HEK293 (cell line): ENCODE results near the gene IRX4.

Experiments used
- ATF2 ChIP-seq: fragments of 450-650 bp; formaldehyde crosslinking; IDR thresholded peaks from 2 replicates; pipeline ENCODE4 v1.5.1; 2016; ENCODE audit warnings: missing biosample characterization, missing genetic modification characterization, low read depth
- FEZF1 ChIP-seq: fragments of 450-650 bp; formaldehyde crosslinking; IDR thresholded peaks from 2 replicates; pipeline ENCODE4 v1.5.1; 2016; ENCODE audit warnings: missing biosample characterization, missing genetic modification characterization
- GLIS1 ChIP-seq: fragments of 450-650 bp; formaldehyde crosslinking; IDR thresholded peaks from 2 replicates; pipeline ENCODE4 v1.5.1; 2016; ENCODE audit warnings: missing biosample characterization, missing genetic modification characterization
- MEIS1 ChIP-seq: sonication (generic); formaldehyde crosslinking; IDR thresholded peaks from 2 replicates; pipeline ENCODE4 v1.8.1; 2022; ENCODE audit warnings: missing genetic modification reagents, mild to moderate bottlenecking, borderline replicate concordance
- MZF1 ChIP-seq: fragments of 450-650 bp; formaldehyde crosslinking; IDR thresholded peaks from 2 replicates; pipeline ENCODE4 v1.5.1; 2017; ENCODE audit warnings: missing biosample characterization, missing genetic modification characterization, borderline replicate concordance
- OVOL3 ChIP-seq: fragments of 450-650 bp; formaldehyde crosslinking; IDR thresholded peaks from 2 replicates; pipeline ENCODE4 v1.5.1; 2016; ENCODE audit warnings: missing biosample characterization, missing genetic modification characterization
- PRDM1 ChIP-seq: fragments of 450-650 bp; formaldehyde crosslinking; IDR thresholded peaks from 2 replicates; pipeline ENCODE4; 2016; ENCODE audit warnings: missing biosample characterization, missing genetic modification characterization
- REPIN1 ChIP-seq: fragments of 450-650 bp; formaldehyde crosslinking; IDR thresholded peaks from 2 replicates; pipeline ENCODE4 v1.5.1; 2017; ENCODE audit warnings: missing biosample characterization, missing genetic modification characterization, low read depth
- SCRT2 ChIP-seq: fragments of 450-650 bp; formaldehyde crosslinking; IDR thresholded peaks from 2 replicates; pipeline ENCODE4 v1.5.1; 2016; ENCODE audit warnings: missing biosample characterization, missing genetic modification characterization
- ZBTB21 ChIP-seq: fragments of 450-650 bp; formaldehyde crosslinking; IDR thresholded peaks from 2 replicates; pipeline ENCODE4 v1.5.1; 2017; ENCODE audit warnings: missing biosample characterization, missing genetic modification characterization
- ZBTB48 ChIP-seq: fragments of 450-650 bp; formaldehyde crosslinking; IDR thresholded peaks from 2 replicates; pipeline ENCODE4 v1.5.1; 2016; ENCODE audit warnings: missing biosample characterization, missing genetic modification characterization
- ZBTB49 ChIP-seq: fragments of 450-650 bp; formaldehyde crosslinking; IDR thresholded peaks from 2 replicates; pipeline ENCODE4 v1.5.1; 2016; ENCODE audit warnings: missing biosample characterization, missing genetic modification characterization, low read depth
- ZBTB8A ChIP-seq: fragments of 450-650 bp; formaldehyde crosslinking; IDR thresholded peaks from 2 replicates; pipeline ENCODE4 v1.5.1; 2016; ENCODE audit warnings: missing biosample characterization, missing genetic modification characterization
- ZNF214 ChIP-seq: fragments of 450-650 bp; formaldehyde crosslinking; IDR thresholded peaks from 2 replicates; pipeline ENCODE4 v1.5.1; 2017; ENCODE audit warnings: missing biosample characterization, mild to moderate bottlenecking, missing genetic modification characterization, borderline replicate concordance
- ZNF24 ChIP-seq: fragments of 450-650 bp; formaldehyde crosslinking; IDR thresholded peaks from 2 replicates; pipeline ENCODE4 v1.5.1; 2016; ENCODE audit warnings: missing biosample characterization, missing genetic modification characterization
- ZNF354C ChIP-seq: fragments of 450-650 bp; formaldehyde crosslinking; IDR thresholded peaks from 2 replicates; pipeline ENCODE4 v1.5.1; 2016; ENCODE audit warnings: missing biosample characterization, missing genetic modification characterization, low read depth, borderline replicate concordance
- ZNF362 ChIP-seq: fragments of 450-650 bp; formaldehyde crosslinking; IDR thresholded peaks from 2 replicates; pipeline ENCODE4 v1.5.1; 2016; ENCODE audit warnings: missing biosample characterization, missing genetic modification characterization
- ZNF391 ChIP-seq: fragments of 450-650 bp; formaldehyde crosslinking; IDR thresholded peaks from 2 replicates; pipeline ENCODE4 v1.5.1; 2016; ENCODE audit warnings: low read depth, missing biosample characterization, missing genetic modification characterization, borderline replicate concordance
- ZNF416 ChIP-seq: fragments of 450-650 bp; formaldehyde crosslinking; IDR thresholded peaks from 2 replicates; pipeline ENCODE4 v1.5.1; 2016; ENCODE audit warnings: missing biosample characterization, missing genetic modification characterization
- ZNF510 ChIP-seq: fragments of 450-650 bp; formaldehyde crosslinking; IDR thresholded peaks from 2 replicates; pipeline ENCODE4 v1.5.1; 2018; ENCODE audit warnings: mild to moderate bottlenecking, missing genetic modification characterization, missing biosample characterization; ENCODE audit not compliant: insufficient replicate concordance
- ZNF548 ChIP-seq: fragments of 450-650 bp; formaldehyde crosslinking; IDR thresholded peaks from 2 replicates; pipeline ENCODE4 v1.5.1; 2016; ENCODE audit warnings: missing biosample characterization, missing genetic modification characterization
- ZNF660 ChIP-seq: fragments of 450-650 bp; IDR thresholded peaks from 2 replicates; pipeline ENCODE4 v1.5.1; 2018; ENCODE audit warnings: missing biosample characterization, mild to moderate bottlenecking, missing genetic modification characterization
- ZNF704 ChIP-seq: fragments of 450-650 bp; formaldehyde crosslinking; IDR thresholded peaks from 2 replicates; pipeline ENCODE4 v1.5.1; 2016; ENCODE audit warnings: missing biosample characterization, missing genetic modification characterization
- ZNF768 ChIP-seq: fragments of 450-650 bp; formaldehyde crosslinking; IDR thresholded peaks from 2 replicates; pipeline ENCODE4 v1.5.1; 2018; ENCODE audit warnings: missing biosample characterization, mild to moderate bottlenecking, missing genetic modification characterization
- TF ChIP-seq, protein P1 (sequence below): fragments of 450-650 bp; IDR thresholded peaks from 2 replicates; pipeline ENCODE4 v1.5.1; 2018; ENCODE audit warnings: missing biosample characterization, missing genetic modification characterization
- TF ChIP-seq, protein P2 (sequence below): fragments of 450-650 bp; formaldehyde crosslinking; IDR thresholded peaks from 2 replicates; pipeline ENCODE4 v1.5.1; 2016; ENCODE audit warnings: missing biosample characterization, missing genetic modification characterization
- TF ChIP-seq, protein P3 (sequence below): fragments of 450-650 bp; formaldehyde crosslinking; IDR thresholded peaks from 2 replicates; pipeline ENCODE4 v1.5.1; 2016; ENCODE audit warnings: missing biosample characterization, missing genetic modification characterization, borderline replicate concordance

Gene IRX4

DNA sequence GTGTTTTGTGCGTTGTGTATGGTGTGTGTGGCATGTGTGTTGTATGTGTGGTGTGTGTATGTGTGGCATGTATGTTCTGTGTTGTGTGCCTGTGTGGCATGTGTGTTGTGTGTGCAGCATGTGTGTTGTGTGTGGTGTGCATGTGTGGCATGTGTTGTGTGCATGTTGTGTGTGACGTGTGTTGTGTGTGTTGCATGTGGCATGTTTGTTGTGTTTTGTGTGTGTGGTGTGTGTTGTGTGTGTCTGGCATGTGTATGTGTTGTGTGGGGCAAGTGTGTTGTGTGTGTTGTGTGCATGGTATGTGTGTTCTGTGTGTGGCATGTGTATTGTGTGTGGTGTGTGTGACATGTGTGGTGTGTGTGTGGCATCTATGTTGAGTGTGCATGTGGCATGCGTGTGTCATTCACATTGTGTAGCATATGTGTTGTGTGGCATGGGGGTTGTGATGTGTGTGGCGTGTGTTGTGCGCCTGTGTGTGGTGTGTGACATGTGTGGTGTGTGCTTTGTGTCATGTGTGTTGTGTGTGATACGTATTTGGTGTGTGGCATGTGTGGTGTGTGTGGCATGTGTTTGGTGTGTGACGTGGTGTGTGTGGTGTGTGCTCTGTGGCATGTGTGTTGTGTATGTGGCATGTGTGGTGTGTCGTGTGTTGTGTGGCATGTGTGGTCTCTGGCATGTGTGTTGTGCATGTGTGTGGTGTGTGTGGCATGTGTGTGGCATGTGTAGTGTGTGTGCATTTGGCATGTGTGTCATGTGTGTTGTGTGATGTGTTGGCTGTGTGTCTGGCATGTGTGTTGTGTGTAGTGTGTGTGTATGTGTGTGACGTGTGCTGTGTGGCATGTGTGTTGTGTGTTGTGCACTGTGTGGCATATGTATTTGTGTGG is 46.6 kb upstream of the IRX4 start (continued):
- TF ChIP-seq MZF1 (tag by site-specific recombination) (no peak), MEIS1 (CRISPR knock-in tag) (no peak), ZNF660 (tag by site-specific recombination) (no peak), ZNF768 (tag by site-specific recombination) (no peak), ZNF391 (tag by site-specific recombination) (no peak), ZNF548 (tag by site-specific recombination) (no peak), PRDM1 (no peak), ZNF362 (tag by site-specific recombination) (no peak), ZNF354C (tag by site-specific recombination) (0 out of 2 replicates have a peak, but pooled peaks have one; percentile 61), ATF2 (tag by site-specific recombination) (no peak), FEZF1 (no peak), OVOL3 (tag by site-specific recombination) (peak; percentile 24; the same call in 1 of the 2 replicates), ZBTB21 (no peak), ZBTB8A (no peak), ZNF416 (tag by site-specific recombination) (no peak), ZBTB48 (tag by site-specific recombination) (peak; percentile 70; the same call in 1 of the 2 replicates), ZNF704 (tag by site-specific recombination) (peak; percentile 47; the same call in 1 of the 2 replicates), ZNF510 (no peak), GLIS1 (tag by site-specific recombination) (no peak), ZNF214 (tag by site-specific recombination) (no peak), ZBTB49 (tag by site-specific recombination) (no peak), ZNF24 (no peak), REPIN1 (tag by site-specific recombination) (no peak; the same call in 1 of the 2 replicates), SCRT2 (tag by site-specific recombination) (no peak)
- TF ChIP-seq, protein P1, sequence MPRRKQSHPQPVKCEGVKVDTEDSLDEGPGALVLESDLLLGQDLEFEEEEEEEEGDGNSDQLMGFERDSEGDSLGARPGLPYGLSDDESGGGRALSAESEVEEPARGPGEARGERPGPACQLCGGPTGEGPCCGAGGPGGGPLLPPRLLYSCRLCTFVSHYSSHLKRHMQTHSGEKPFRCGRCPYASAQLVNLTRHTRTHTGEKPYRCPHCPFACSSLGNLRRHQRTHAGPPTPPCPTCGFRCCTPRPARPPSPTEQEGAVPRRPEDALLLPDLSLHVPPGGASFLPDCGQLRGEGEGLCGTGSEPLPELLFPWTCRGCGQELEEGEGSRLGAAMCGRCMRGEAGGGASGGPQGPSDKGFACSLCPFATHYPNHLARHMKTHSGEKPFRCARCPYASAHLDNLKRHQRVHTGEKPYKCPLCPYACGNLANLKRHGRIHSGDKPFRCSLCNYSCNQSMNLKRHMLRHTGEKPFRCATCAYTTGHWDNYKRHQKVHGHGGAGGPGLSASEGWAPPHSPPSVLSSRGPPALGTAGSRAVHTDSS (tag by site-specific recombination): no peak
- TF ChIP-seq, protein P2, sequence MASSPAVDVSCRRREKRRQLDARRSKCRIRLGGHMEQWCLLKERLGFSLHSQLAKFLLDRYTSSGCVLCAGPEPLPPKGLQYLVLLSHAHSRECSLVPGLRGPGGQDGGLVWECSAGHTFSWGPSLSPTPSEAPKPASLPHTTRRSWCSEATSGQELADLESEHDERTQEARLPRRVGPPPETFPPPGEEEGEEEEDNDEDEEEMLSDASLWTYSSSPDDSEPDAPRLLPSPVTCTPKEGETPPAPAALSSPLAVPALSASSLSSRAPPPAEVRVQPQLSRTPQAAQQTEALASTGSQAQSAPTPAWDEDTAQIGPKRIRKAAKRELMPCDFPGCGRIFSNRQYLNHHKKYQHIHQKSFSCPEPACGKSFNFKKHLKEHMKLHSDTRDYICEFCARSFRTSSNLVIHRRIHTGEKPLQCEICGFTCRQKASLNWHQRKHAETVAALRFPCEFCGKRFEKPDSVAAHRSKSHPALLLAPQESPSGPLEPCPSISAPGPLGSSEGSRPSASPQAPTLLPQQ (tag by site-specific recombination): no peak
- TF ChIP-seq, protein P3, sequence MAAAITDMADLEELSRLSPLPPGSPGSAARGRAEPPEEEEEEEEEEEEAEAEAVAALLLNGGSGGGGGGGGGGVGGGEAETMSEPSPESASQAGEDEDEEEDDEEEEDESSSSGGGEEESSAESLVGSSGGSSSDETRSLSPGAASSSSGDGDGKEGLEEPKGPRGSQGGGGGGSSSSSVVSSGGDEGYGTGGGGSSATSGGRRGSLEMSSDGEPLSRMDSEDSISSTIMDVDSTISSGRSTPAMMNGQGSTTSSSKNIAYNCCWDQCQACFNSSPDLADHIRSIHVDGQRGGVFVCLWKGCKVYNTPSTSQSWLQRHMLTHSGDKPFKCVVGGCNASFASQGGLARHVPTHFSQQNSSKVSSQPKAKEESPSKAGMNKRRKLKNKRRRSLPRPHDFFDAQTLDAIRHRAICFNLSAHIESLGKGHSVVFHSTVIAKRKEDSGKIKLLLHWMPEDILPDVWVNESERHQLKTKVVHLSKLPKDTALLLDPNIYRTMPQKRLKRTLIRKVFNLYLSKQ (tag by site-specific recombination): no peak; the same call in 1 of the 2 replicates
